ENCODE data around the gene ZNF35. TPM values are rescaled to one million over a fixed set of nuclear protein-coding genes. Genes with fewer than 3 reads are reported as not detected.
A peak's percentile ranks its signal among the peaks of the same experiment; 100 is the strongest.
"Not testable (repeated sequence)": the region's sequence is repeated elsewhere in the genome, so short reads cannot be mapped to it uniquely, and the experiment has no call there.

Gene ZNF35
- 6.5 TPM for total RNA-seq

- ATAC-seq: peak; percentile 94
Measured at GRCh38 chr3:44648564-44649229, at the start of gene ZNF35. Gene ZNF35 (plus strand): TSS chr3:44648732. CDS start chr3:44651068, 2,336 bp downstream.

GRCh38 chr3:44601749-44602148 lies 46.8 kb upstream of the ZNF35 start:
- no peak for ATAC-seq

- ATAC-seq: no peak
Measured at GRCh38 chr3:44612678-44613077, 35.9 kb upstream of the ZNF35 start.

GRCh38 chr3:44624749-44625480 lies 23.6 kb upstream of the ZNF35 start, which contains the start of gene ZNF197:
Gene ZNF197 (plus strand): TSS chr3:44625036. CDS start chr3:44629155, 4,119 bp downstream.
- ATAC-seq: peak; percentile 94

- no peak for ATAC-seq
Measured at GRCh38 chr3:44628716-44629115, 19.8 kb upstream of the ZNF35 start.

GRCh38 chr3:44632193-44632592 lies 16.3 kb upstream of the ZNF35 start:
- no peak for ATAC-seq

- no peak for ATAC-seq
Measured at GRCh38 chr3:44642337-44642736, 6.2 kb upstream of the ZNF35 start.

- no peak for ATAC-seq
Measured at GRCh38 chr3:44643024-44643423, 5.5 kb upstream of the ZNF35 start.

GRCh38 chr3:44647771-44648170 lies 761 bp upstream of the ZNF35 start:
- ATAC-seq: no peak

GRCh38 chr3:44649709-44650108 lies 1.2 kb downstream of the ZNF35 start:
- ATAC-seq: no peak

GRCh38 chr3:44654039-44654438 lies 5.5 kb downstream of the ZNF35 start:
- ATAC-seq: no peak

GRCh38 chr3:44659015-44659414 lies 10.5 kb downstream of the ZNF35 start:
- ATAC-seq: no peak

GRCh38 chr3:44659434-44659833 lies 10.9 kb downstream of the ZNF35 start:
- no peak for ATAC-seq

GRCh38 chr3:44661189-44661588 lies 12.7 kb downstream of the ZNF35 start:
- no peak for ATAC-seq

- no peak for ATAC-seq
Measured at GRCh38 chr3:44665173-44665572, 16.6 kb downstream of the ZNF35 start.

GRCh38 chr3:44666346-44666745 lies 17.8 kb downstream of the ZNF35 start:
- ATAC-seq: no peak

GRCh38 chr3:44669760-44670159 lies 21.2 kb downstream of the ZNF35 start:
- peak; percentile 11 for ATAC-seq

- not testable (repeated sequence) for ATAC-seq
Measured at GRCh38 chr3:44673466-44673865, 24.9 kb downstream of the ZNF35 start.

GRCh38 chr3:44674211-44674610 lies 25.7 kb downstream of the ZNF35 start:
- no peak for ATAC-seq

GRCh38 chr3:44678480-44679116 lies 30.1 kb downstream of the ZNF35 start:
- no peak for ATAC-seq

GRCh38 chr3:44680921-44681455 lies 32.5 kb downstream of the ZNF35 start:
- ATAC-seq: no peak

- no peak for ATAC-seq
Measured at GRCh38 chr3:44682182-44682896, 33.8 kb downstream of the ZNF35 start.

Data from esophagus mucosa (tissue), 1 donor.